Liver (tissue), 9 donors: ENCODE data around the gene ZNF331. TPM values are rescaled to one million over a fixed set of nuclear protein-coding genes. Genes with fewer than 3 reads are reported as not detected.

Experiments used
- DNase-seq: peaks from one replicate; pipeline ENCODE4 v3.0.0-alpha.2; 2017; ENCODE audit warnings: low spot score
- H3K27ac ChIP-seq, 2 donors: one replicate each; pipeline ENCODE4 v1.7.0; 2013; ENCODE audit warnings: inconsistent platforms in 2 of 2, low read length in 2 of 2, control low read depth in 1 of 2, low read depth in 1 of 2, mild to moderate bottlenecking in 1 of 2
- H3K27me3 ChIP-seq, 4 donors: one replicate each; pipeline versions ENCODE4 v1.6.1 to v1.7.0; 2013; ENCODE audit warnings: low read length in 3 of 4, inconsistent platforms in 1 of 4, mild to moderate bottlenecking in 1 of 4, moderate library complexity in 1 of 4; ENCODE audit not compliant: control insufficient read depth in 4 of 4, insufficient read depth in 4 of 4
- H3K36me3 ChIP-seq, 4 donors: one replicate each; pipeline versions ENCODE4 v1.6.1 to v1.7.0; 2013; ENCODE audit warnings: low read length in 3 of 4, mild to moderate bottlenecking in 3 of 4, low read depth in 1 of 4, moderate library complexity in 1 of 4; ENCODE audit not compliant: control insufficient read depth in 4 of 4, insufficient read depth in 3 of 4
- H3K4me1 ChIP-seq, 4 donors: one replicate each; pipeline versions ENCODE4 v1.6.1 to v1.7.0; 2013; ENCODE audit warnings: low read length in 3 of 4, mild to moderate bottlenecking in 3 of 4, moderate library complexity in 1 of 4; ENCODE audit not compliant: control insufficient read depth in 4 of 4, insufficient read depth in 4 of 4
- H3K4me3 ChIP-seq, 3 donors: one replicate each; pipeline versions ENCODE4 v1.6.1 to v1.7.0; 2013; ENCODE audit warnings: low read length in 3 of 3, control low read depth in 1 of 3, low read depth in 1 of 3, mild to moderate bottlenecking in 1 of 3
- H3K9ac ChIP-seq, 2 donors: one replicate each; pipeline ENCODE4 v1.7.0; 2013; ENCODE audit warnings: low read length in 2 of 2, mild to moderate bottlenecking in 2 of 2, moderate library complexity in 2 of 2, control low read depth in 1 of 2, low read depth in 1 of 2
- H3K9me3 ChIP-seq, 4 donors: one replicate each; pipeline versions ENCODE4 v1.6.1 to v1.7.0; 2013; ENCODE audit warnings: low read length in 3 of 4; ENCODE audit not compliant: control insufficient read depth in 4 of 4
- ATF3 ChIP-seq: IDR thresholded peaks from 2 replicates; pipeline ENCODE4 v1.6.1; 2016; ENCODE audit warnings: antibody characterized with exemption
- EGR1 ChIP-seq, 2 donors: IDR thresholded peaks; 2 replicates each; pipeline ENCODE4 v1.6.1; 2016 to 2018; ENCODE audit warnings: antibody characterized with exemption in 2 of 2, low read depth in 2 of 2
- FOXA1 ChIP-seq: IDR thresholded peaks from 2 replicates; pipeline ENCODE4 v1.6.1; 2016; ENCODE audit warnings: antibody characterized with exemption
- FOXA2 ChIP-seq: IDR thresholded peaks from 2 replicates; pipeline ENCODE4 v1.6.1; 2016; ENCODE audit warnings: antibody characterized with exemption
- GABPA ChIP-seq, 2 donors: IDR thresholded peaks in 1 of 2; conservative IDR thresholded peaks in 1 of 2; 2 replicates each; pipeline ENCODE4 v1.6.1; 2016; ENCODE audit warnings: antibody characterized with exemption in 2 of 2, mild to moderate bottlenecking in 1 of 2, moderate library complexity in 1 of 2
- HNF4A ChIP-seq, 2 donors: conservative IDR thresholded peaks; 2 replicates each; pipeline ENCODE4 v1.6.1; 2016; ENCODE audit warnings: antibody characterized with exemption in 2 of 2, mild to moderate bottlenecking in 2 of 2
- HNF4G ChIP-seq: IDR thresholded peaks from 2 replicates; pipeline ENCODE4 v1.6.1; 2016; ENCODE audit warnings: antibody characterized with exemption
- JUND ChIP-seq, 2 donors: IDR thresholded peaks; 2 replicates each; pipeline ENCODE4 v1.6.1; 2016; ENCODE audit warnings: antibody characterized with exemption in 2 of 2
- MAX ChIP-seq: IDR thresholded peaks from 2 replicates; pipeline ENCODE4 v1.6.1; 2016; ENCODE audit warnings: antibody characterized with exemption
- NR2F2 ChIP-seq: IDR thresholded peaks from 2 replicates; pipeline ENCODE4 v1.6.1; 2016; ENCODE audit warnings: antibody characterized with exemption
- RAD21 ChIP-seq, 2 donors: IDR thresholded peaks; 2 replicates each; pipeline ENCODE4 v1.6.1; 2016; ENCODE audit warnings: antibody characterized with exemption in 2 of 2, mild to moderate bottlenecking in 2 of 2
- RXRA ChIP-seq, 2 donors: IDR thresholded peaks; 2 replicates each; pipeline ENCODE4 v1.6.1; 2017 to 2018; ENCODE audit warnings: antibody characterized with exemption in 2 of 2, mild to moderate bottlenecking in 1 of 2
- SP1 ChIP-seq: IDR thresholded peaks from 2 replicates; pipeline ENCODE4 v1.6.1; 2018; ENCODE audit warnings: antibody characterized with exemption, mild to moderate bottlenecking
- TAF1 ChIP-seq: conservative IDR thresholded peaks from 2 replicates; pipeline ENCODE4 v1.6.1; 2016; ENCODE audit warnings: antibody characterized with exemption, mild to moderate bottlenecking
- YY1 ChIP-seq: IDR thresholded peaks from 2 replicates; pipeline ENCODE4 v1.6.1; 2016; ENCODE audit warnings: antibody characterized with exemption, mild to moderate bottlenecking
- ZBTB33 ChIP-seq: IDR thresholded peaks from 2 replicates; pipeline ENCODE4 v1.6.1; 2016; ENCODE audit warnings: antibody characterized with exemption
- WGBS: extraction: QIAGEN DNeasy Blood & Tissue Kit; methylation state at CpG from one replicate; pipeline ENCODE4 v1.1.7; 2013; 5-methylcytosine and 5-hydroxymethylcytosine counted together
- polyA plus RNA-seq, 2 donors: library from polyadenylated mRNA; stranded (reverse) in 1 of 2; unstranded in 1 of 2; fragments of 200-250 nt in 1 of 2; fragments of >200 nt in 1 of 2; fragmentation: Nextera tagmentation in 1 of 2; extraction: Ambion mirVana in 1 of 2; gene quantifications; one replicate each; pipeline versions ENCODE4 v1.2.1 to v1.2.3, GENCODE V29; 2013 to 2015
- total RNA-seq, 2 donors: library from RNA; depleted of rRNA; stranded (reverse); fragments of >200 nt; gene quantifications; one replicate each; pipeline ENCODE4 v1.2.3, GENCODE V29; 2014
- TF ChIP-seq, protein P1 (sequence below): fragments of 150-350 bp; IDR thresholded peaks from 2 replicates; pipeline ENCODE4 v1.5.1; 2017; ENCODE audit warnings: improper control_type of control experiment, low read depth, low read length; ENCODE audit not compliant: missing input control
- donor health status: healthy.
- donor health status: healthy.
- donor health status: healthy.
- donor health status: healthy.
- donor health status: healthy.

Gene ZNF331
- total and polyA plus RNA-seq, 4 donors: 2.8 to 9.7 (median 5.7) TPM

DNA sequence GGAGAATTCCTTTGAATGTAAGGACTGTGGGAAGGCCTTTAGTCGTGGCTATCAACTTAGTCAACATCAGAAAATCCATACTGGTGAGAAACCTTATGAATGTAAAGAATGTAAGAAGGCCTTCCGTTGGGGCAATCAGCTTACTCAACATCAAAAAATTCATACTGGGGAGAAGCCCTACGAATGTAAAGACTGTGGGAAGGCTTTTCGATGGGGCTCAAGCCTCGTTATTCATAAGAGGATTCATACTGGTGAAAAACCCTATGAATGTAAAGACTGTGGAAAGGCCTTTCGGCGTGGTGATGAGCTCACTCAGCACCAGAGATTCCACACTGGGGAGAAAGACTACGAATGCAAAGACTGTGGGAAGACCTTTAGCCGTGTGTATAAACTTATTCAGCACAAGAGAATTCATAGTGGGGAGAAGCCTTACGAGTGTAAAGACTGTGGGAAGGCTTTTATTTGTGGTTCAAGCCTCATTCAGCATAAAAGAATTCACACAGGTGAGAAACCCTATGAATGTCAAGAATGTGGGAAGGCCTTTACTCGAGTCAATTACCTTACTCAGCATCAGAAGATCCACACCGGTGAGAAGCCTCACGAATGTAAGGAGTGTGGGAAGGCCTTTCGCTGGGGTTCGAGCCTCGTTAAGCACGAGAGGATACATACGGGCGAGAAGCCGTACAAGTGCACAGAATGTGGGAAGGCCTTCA, 39.2 kb downstream of the ZNF331 start (continued):
- TF ChIP-seq ATF3 (no peak), TAF1 (no peak), ZBTB33 (no peak), JUND (IDR thresholded peaks at IDR 0.05) (no peak)

DNA sequence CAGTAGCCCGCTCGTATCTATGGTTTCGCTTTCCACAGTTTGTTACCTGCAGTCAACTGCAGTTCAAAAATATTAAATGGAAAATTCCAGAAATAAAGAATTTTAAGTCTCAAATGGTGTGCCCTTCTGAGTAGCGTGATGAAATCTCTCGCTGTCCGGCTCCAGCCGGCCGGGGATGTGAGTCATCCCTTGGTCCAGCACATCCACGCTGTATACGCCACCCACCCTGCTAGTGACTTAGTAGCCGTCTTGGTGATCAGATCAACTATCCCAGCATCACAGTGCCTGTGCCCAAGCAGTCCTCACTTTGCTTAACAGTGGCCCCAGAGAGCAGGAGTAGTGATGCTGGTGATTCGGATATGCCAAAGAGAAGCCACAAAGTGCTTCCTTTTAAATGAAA, 40.0 kb downstream of the ZNF331 start:
- H3K27me3 ChIP-seq: no peaks in the 10 kb centered on the region
- DNase-seq: no peak
- TF ChIP-seq NR2F2 (no peak), ATF3 (no peak), MAX (no peak), EGR1 (IDR thresholded peaks at IDR 0.05; ENCODE audit: low read depth in 2 of 2) (no peak), FOXA2 (no peak), GABPA (IDR thresholded peaks at IDR 0.05 in 1 of 2, conservative IDR thresholded peaks at IDR 0.05 in 1 of 2) (no peak), HNF4G (no peak), RXRA (IDR thresholded peaks at IDR 0.05) (no peak), HNF4A (conservative IDR thresholded peaks at IDR 0.05) (no peak)
- TF ChIP-seq, protein P1, sequence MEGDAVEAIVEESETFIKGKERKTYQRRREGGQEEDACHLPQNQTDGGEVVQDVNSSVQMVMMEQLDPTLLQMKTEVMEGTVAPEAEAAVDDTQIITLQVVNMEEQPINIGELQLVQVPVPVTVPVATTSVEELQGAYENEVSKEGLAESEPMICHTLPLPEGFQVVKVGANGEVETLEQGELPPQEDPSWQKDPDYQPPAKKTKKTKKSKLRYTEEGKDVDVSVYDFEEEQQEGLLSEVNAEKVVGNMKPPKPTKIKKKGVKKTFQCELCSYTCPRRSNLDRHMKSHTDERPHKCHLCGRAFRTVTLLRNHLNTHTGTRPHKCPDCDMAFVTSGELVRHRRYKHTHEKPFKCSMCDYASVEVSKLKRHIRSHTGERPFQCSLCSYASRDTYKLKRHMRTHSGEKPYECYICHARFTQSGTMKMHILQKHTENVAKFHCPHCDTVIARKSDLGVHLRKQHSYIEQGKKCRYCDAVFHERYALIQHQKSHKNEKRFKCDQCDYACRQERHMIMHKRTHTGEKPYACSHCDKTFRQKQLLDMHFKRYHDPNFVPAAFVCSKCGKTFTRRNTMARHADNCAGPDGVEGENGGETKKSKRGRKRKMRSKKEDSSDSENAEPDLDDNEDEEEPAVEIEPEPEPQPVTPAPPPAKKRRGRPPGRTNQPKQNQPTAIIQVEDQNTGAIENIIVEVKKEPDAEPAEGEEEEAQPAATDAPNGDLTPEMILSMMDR: no peak
- H3K9me3 ChIP-seq: peaks cover 21 to 63% (median 34%) of the 10 kb centered on the region in 4 donors
- no peaks in the 10 kb centered on the region for H3K4me1 ChIP-seq
- peak overlapping the region in 1 of 3 donors; percentile 44 for H3K4me3 ChIP-seq
- no peak overlapping the region for H3K9ac ChIP-seq
- 98% methylated on average over 12 of the region's 12 CpGs for WGBS
- H3K36me3 ChIP-seq: peaks cover 3 to 32% (median 24%) of the 10 kb centered on the region in 4 donors
- no peak overlapping the region for H3K27ac ChIP-seq

GRCh38 chr19:53579518-53579917, 41.6 kb downstream of the ZNF331 start:
- no peak overlapping the region for H3K27ac ChIP-seq
- H3K27me3 ChIP-seq: no peaks in the 10 kb centered on the region
- H3K36me3 ChIP-seq: peaks cover 2 to 26% (median 18%) of the 10 kb centered on the region in 4 donors
- H3K9ac ChIP-seq: no peak overlapping the region
- peaks cover 18 to 58% (median 31%) of the 10 kb centered on the region in 4 donors for H3K9me3 ChIP-seq
- peak overlapping the region in 1 of 3 donors; percentile 37 for H3K4me3 ChIP-seq
- no peaks in the 10 kb centered on the region for H3K4me1 ChIP-seq
- no peak for DNase-seq
- 71% methylated on average over 2 of the region's 2 CpGs for WGBS
- TF ChIP-seq EGR1 (IDR thresholded peaks at IDR 0.05; ENCODE audit: low read depth in 2 of 2) (no peak), FOXA1 (no peak), YY1 (no peak), ZBTB33 (no peak), RXRA (IDR thresholded peaks at IDR 0.05) (no peak), JUND (IDR thresholded peaks at IDR 0.05) (no peak), FOXA2 (no peak), MAX (no peak), TAF1 (no peak), HNF4G (no peak), NR2F2 (no peak), HNF4A (conservative IDR thresholded peaks at IDR 0.05) (no peak), SP1 (no peak), GABPA (IDR thresholded peaks at IDR 0.05 in 1 of 2, conservative IDR thresholded peaks at IDR 0.05 in 1 of 2) (no peak), ATF3 (no peak), RAD21 (IDR thresholded peaks at IDR 0.05) (no peak)
- TF ChIP-seq, protein P1: no peak
